SK-N-MC (cell line): Measurements from ENCODE around the gene UTP4.

Experiments
- EZH2 ChIP-seq: fragments of 200-600 bp; sonication (generic); IDR thresholded peaks from one replicate; pipeline ENCODE4 v1.6.1; 2017; ENCODE audit warnings: antibody characterized with exemption
- FOXP2 ChIP-seq: optimal IDR thresholded peaks from 2 replicates; pipeline ENCODE3; 2011; ENCODE audit warnings: mild to moderate bottlenecking, moderate library complexity; ENCODE audit not compliant: insufficient read depth; ENCODE audit errors: extremely low read length, control extremely low read depth
- POLR2AphosphoS5 ChIP-seq: IDR thresholded peaks from 2 replicates; pipeline ENCODE4 v1.6.1; 2012; ENCODE audit warnings: mild to moderate bottlenecking, low read depth, low read length, borderline replicate concordance

DNA sequence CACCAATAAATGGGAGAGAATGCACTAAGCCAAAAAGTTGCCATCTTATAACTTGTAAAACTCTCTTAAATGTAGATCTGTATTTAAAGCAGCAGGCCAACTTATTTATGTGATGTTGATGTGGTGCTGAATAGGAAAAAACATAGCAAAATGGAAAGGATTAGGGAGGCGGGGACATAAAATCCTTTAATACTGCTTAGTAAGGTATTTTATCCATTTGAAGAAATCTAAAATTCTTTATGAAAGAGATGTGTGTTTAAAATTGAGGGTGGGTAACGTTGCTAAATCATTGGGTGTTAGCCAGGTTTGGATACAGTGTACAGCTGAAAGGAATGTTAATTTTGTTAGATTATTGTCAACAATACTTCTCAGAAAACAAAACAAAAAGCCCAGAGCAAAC is 68.8 kb downstream of the UTP4 start:
- TF ChIP-seq POLR2AphosphoS5 (no peak), EZH2 (no peak), FOXP2 (no peak)
